ENCODE measurements around the gene TIMD4. TPM values are rescaled to one million over a fixed set of nuclear protein-coding genes. Genes with fewer than 3 reads are reported as not detected.
"Not testable (repeated sequence)": the region's sequence is repeated elsewhere in the genome, so short reads cannot be mapped to it uniquely, and the experiment has no call there.

Gene TIMD4
- total and polyA plus RNA-seq, 4 donors = 0.10 to 1.5 (median 0.16) TPM; not detected in 1

GRCh38 chr5:156947925-156948324 lies 15.1 kb downstream of the TIMD4 start:
- H3K27ac ChIP-seq (ENCODE audit: low read depth in 1 of 2, low read length in 1 of 2) = no peak overlapping the region
- no peak for TF ChIP-seq CTCF (IDR thresholded peaks at IDR 0.05; ENCODE audit: control extremely low read depth, extremely low read depth)
- DNase-seq (no peak), ATAC-seq (ENCODE audit: insufficient read depth, low FRiP score) (no peak)
- no peaks in the 10 kb centered on the region for H3K9me3 ChIP-seq (ENCODE audit: control insufficient read depth in 4 of 4, insufficient read depth in 3 of 4, low read length in 3 of 4)
- H3K36me3 ChIP-seq (ENCODE audit: control insufficient read depth in 4 of 4, insufficient read depth in 4 of 4, low read length in 4 of 4) = no peaks in the 10 kb centered on the region
- no peak overlapping the region for H3K4me3 ChIP-seq
- H3K27me3 ChIP-seq (ENCODE audit: control insufficient read depth in 3 of 3, insufficient read depth in 3 of 3, low read length in 2 of 3) = no peaks in the 10 kb centered on the region
- no peaks in the 10 kb centered on the region for H3K4me1 ChIP-seq (ENCODE audit: control insufficient read depth in 5 of 5, insufficient read depth in 5 of 5, low read length in 5 of 5)
- no peak overlapping the region for H3K9ac ChIP-seq (ENCODE audit: insufficient read depth in 1 of 2, low read length in 2 of 2)
- WGBS, 2 donors = 79 to 80% methylated on average over 3 of the region's 3 CpGs

GRCh38 chr5:156942064-156942463 lies 21.0 kb downstream of the TIMD4 start:
- H3K9ac ChIP-seq (ENCODE audit: insufficient read depth in 1 of 2, low read length in 2 of 2) = no peak overlapping the region
- WGBS, 2 donors = 23 to 46% methylated on average over 2 of the region's 2 CpGs
- H3K4me1 ChIP-seq (ENCODE audit: control insufficient read depth in 5 of 5, insufficient read depth in 5 of 5, low read length in 5 of 5) = no peaks in the 10 kb centered on the region
- peaks cover 0 to 4% (median 0%) of the 10 kb centered on the region in 4 donors for H3K9me3 ChIP-seq (ENCODE audit: control insufficient read depth in 4 of 4, insufficient read depth in 3 of 4, low read length in 3 of 4)
- no peaks in the 10 kb centered on the region for H3K36me3 ChIP-seq (ENCODE audit: control insufficient read depth in 4 of 4, insufficient read depth in 4 of 4, low read length in 4 of 4)
- DNase-seq = no peak
- H3K4me3 ChIP-seq = no peak overlapping the region
- H3K27me3 ChIP-seq (ENCODE audit: control insufficient read depth in 3 of 3, insufficient read depth in 3 of 3, low read length in 2 of 3) = no peaks in the 10 kb centered on the region
- no peak overlapping the region for H3K27ac ChIP-seq (ENCODE audit: low read depth in 1 of 2, low read length in 1 of 2)
- ATAC-seq (ENCODE audit: insufficient read depth, low FRiP score) = no peak
- TF ChIP-seq CTCF (IDR thresholded peaks at IDR 0.05; ENCODE audit: control extremely low read depth, extremely low read depth) = no peak

GRCh38 chr5:156940462-156940861 lies 22.6 kb downstream of the TIMD4 start:
- H3K27me3 ChIP-seq (ENCODE audit: control insufficient read depth in 3 of 3, insufficient read depth in 3 of 3, low read length in 2 of 3); H3K27ac ChIP-seq (ENCODE audit: low read depth in 1 of 2, low read length in 1 of 2); H3K36me3 ChIP-seq (ENCODE audit: control insufficient read depth in 4 of 4, insufficient read depth in 4 of 4, low read length in 4 of 4); H3K9me3 ChIP-seq (ENCODE audit: control insufficient read depth in 4 of 4, insufficient read depth in 3 of 4, low read length in 3 of 4); H3K4me3 ChIP-seq; H3K9ac ChIP-seq (ENCODE audit: insufficient read depth in 1 of 2, low read length in 2 of 2); ATAC-seq (ENCODE audit: insufficient read depth, low FRiP score); DNase-seq; H3K4me1 ChIP-seq (ENCODE audit: control insufficient read depth in 5 of 5, insufficient read depth in 5 of 5, low read length in 5 of 5): not testable (repeated sequence)
- WGBS, 2 donors = 96 to 98% methylated on average over 26 to 28 of the region's 28 CpGs

GRCh38 chr5:156936972-156937371 lies 26.1 kb downstream of the TIMD4 start:
- H3K4me3 ChIP-seq = no peak overlapping the region
- H3K36me3 ChIP-seq (ENCODE audit: control insufficient read depth in 4 of 4, insufficient read depth in 4 of 4, low read length in 4 of 4) = no peaks in the 10 kb centered on the region
- H3K27me3 ChIP-seq (ENCODE audit: control insufficient read depth in 3 of 3, insufficient read depth in 3 of 3, low read length in 2 of 3) = no peaks in the 10 kb centered on the region
- no peak overlapping the region for H3K9ac ChIP-seq (ENCODE audit: insufficient read depth in 1 of 2, low read length in 2 of 2)
- no peak overlapping the region for H3K27ac ChIP-seq (ENCODE audit: low read depth in 1 of 2, low read length in 1 of 2)
- no peak for DNase-seq
- H3K4me1 ChIP-seq (ENCODE audit: control insufficient read depth in 5 of 5, insufficient read depth in 5 of 5, low read length in 5 of 5) = no peaks in the 10 kb centered on the region
- H3K9me3 ChIP-seq (ENCODE audit: control insufficient read depth in 4 of 4, insufficient read depth in 3 of 4, low read length in 3 of 4) = peaks cover 0 to 4% (median 0%) of the 10 kb centered on the region in 4 donors
- WGBS, 2 donors = 71 to 84% methylated on average over 2 of the region's 2 CpGs
- no peak for ATAC-seq (ENCODE audit: insufficient read depth, low FRiP score)
- no peak for TF ChIP-seq CTCF (IDR thresholded peaks at IDR 0.05; ENCODE audit: control extremely low read depth, extremely low read depth)

Measured in lung (tissue), 12 donors.